Measurements from ENCODE around the gene BST1. TPM values are rescaled to one million over a fixed set of nuclear protein-coding genes. Genes with fewer than 3 reads are reported as not detected.

Gene BST1
- total RNA-seq, 1 donor from 2014 or later = 0.45 TPM

DNA sequence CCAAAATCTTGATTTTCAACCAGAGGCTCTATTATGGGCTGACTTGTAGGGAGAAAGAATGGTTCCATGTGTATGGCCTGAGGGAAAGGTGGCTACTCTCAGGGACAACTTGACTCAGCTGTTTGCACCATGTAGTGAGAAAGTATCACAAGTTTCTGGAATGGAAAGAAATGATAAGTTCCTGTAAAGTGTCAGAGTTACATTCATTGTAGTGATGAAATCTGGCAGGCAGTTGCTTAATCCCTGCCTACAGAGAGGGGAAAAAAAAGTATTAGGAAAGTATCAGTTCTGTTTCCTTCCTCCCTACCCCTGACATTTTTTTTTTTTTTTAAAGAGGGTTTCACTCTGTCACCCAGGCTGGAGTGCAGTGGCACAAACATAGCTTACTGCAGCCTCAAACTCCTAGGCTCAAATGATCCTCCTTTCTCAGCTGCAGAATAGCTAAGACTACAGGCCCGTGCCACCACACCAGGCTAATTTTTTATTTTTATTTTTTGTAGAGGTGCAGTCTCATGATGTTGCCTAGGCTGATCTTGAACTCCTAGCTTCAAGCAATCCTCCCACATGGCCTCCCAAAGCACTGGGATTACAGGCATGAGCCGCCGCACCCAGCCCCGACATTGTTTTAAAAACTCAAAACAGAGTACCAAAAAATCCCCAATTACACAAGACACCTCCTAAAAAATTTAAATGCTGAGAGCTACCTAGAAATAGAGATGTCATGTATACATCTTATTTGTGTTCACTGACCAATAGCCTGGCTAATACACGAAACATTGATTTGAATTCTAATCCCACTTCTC lies 42.9 kb upstream of the BST1 start:
- H3K27me3 ChIP-seq = no peaks in the 10 kb centered on the region
- no peak overlapping the region for H2AFZ ChIP-seq (replicated peaks)
- H3K4me3 ChIP-seq = no peak overlapping the region
- no peaks in the 10 kb centered on the region for H3K9me3 ChIP-seq (ENCODE audit: low read depth)
- DNase-seq (ENCODE audit: low spot score) = no peak
- H3K79me2 ChIP-seq (ENCODE audit: low read depth) = no peaks in the 10 kb centered on the region
- Mint-ChIP-seq H3K36me3 (no peaks in the 10 kb centered on the region), H3K27ac (no peak overlapping the region), H3K4me3 (no peak overlapping the region), H3K9me3 (no peaks in the 10 kb centered on the region), H3K27me3 (ENCODE audit: insufficient read depth, low read depth) (peaks cover 5% of the 10 kb centered on the region), H3K4me1 (peaks cover 7% of the 10 kb centered on the region)
- no peaks in the 10 kb centered on the region for H3K36me3 ChIP-seq
- TF ChIP-seq, protein P1, sequence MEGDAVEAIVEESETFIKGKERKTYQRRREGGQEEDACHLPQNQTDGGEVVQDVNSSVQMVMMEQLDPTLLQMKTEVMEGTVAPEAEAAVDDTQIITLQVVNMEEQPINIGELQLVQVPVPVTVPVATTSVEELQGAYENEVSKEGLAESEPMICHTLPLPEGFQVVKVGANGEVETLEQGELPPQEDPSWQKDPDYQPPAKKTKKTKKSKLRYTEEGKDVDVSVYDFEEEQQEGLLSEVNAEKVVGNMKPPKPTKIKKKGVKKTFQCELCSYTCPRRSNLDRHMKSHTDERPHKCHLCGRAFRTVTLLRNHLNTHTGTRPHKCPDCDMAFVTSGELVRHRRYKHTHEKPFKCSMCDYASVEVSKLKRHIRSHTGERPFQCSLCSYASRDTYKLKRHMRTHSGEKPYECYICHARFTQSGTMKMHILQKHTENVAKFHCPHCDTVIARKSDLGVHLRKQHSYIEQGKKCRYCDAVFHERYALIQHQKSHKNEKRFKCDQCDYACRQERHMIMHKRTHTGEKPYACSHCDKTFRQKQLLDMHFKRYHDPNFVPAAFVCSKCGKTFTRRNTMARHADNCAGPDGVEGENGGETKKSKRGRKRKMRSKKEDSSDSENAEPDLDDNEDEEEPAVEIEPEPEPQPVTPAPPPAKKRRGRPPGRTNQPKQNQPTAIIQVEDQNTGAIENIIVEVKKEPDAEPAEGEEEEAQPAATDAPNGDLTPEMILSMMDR (IDR thresholded peaks at IDR 0.05) = no peak
- TF ChIP-seq EZH2 (IDR thresholded peaks at IDR 0.05) = no peak
- TF ChIP-seq EZH2phosphoT487 (IDR thresholded peaks at IDR 0.05) = no peak
- H3K27ac ChIP-seq = no peak overlapping the region
- H4K20me1 ChIP-seq (ENCODE audit: low read depth) = no peaks in the 10 kb centered on the region
- no peak overlapping the region for H3K4me2 ChIP-seq
- peaks cover 24% of the 10 kb centered on the region for H3F3A ChIP-seq (ENCODE audit: low read depth)
- no peak overlapping the region for H3K9ac ChIP-seq
- no peaks in the 10 kb centered on the region for H3K4me1 ChIP-seq

GRCh38 chr4:15665753-15666365 lies 37.0 kb upstream of the BST1 start:
- H3K4me3 ChIP-seq = no peak overlapping the region
- no peak overlapping the region for H3K4me2 ChIP-seq
- no peaks in the 10 kb centered on the region for H3F3A ChIP-seq (ENCODE audit: low read depth)
- no peaks in the 10 kb centered on the region for H3K4me1 ChIP-seq
- H3K36me3 ChIP-seq = peaks cover 9% of the 10 kb centered on the region
- H4K20me1 ChIP-seq (ENCODE audit: low read depth) = no peaks in the 10 kb centered on the region
- Mint-ChIP-seq H3K36me3 (peaks cover 9% of the 10 kb centered on the region), H3K27ac (no peak overlapping the region), H3K27me3 (ENCODE audit: insufficient read depth, low read depth) (no peaks in the 10 kb centered on the region), H3K9me3 (no peaks in the 10 kb centered on the region), H3K4me1 (no peaks in the 10 kb centered on the region), H3K4me3 (no peak overlapping the region)
- no peak for TF ChIP-seq EZH2phosphoT487 (IDR thresholded peaks at IDR 0.05)
- TF ChIP-seq, protein P1 (IDR thresholded peaks at IDR 0.05) = no peak
- TF ChIP-seq EZH2 (IDR thresholded peaks at IDR 0.05) = no peak
- no peaks in the 10 kb centered on the region for H3K27me3 ChIP-seq
- H3K9ac ChIP-seq = no peak overlapping the region
- no peak for DNase-seq (ENCODE audit: low spot score)
- H3K27ac ChIP-seq = no peak overlapping the region
- H3K79me2 ChIP-seq (ENCODE audit: low read depth) = peaks cover 40% of the 10 kb centered on the region
- no peak overlapping the region for H2AFZ ChIP-seq (replicated peaks)
- H3K9me3 ChIP-seq (ENCODE audit: low read depth) = no peaks in the 10 kb centered on the region

- Mint-ChIP-seq H3K4me3 (no peak overlapping the region), H3K9me3 (no peaks in the 10 kb centered on the region), H3K27me3 (ENCODE audit: insufficient read depth, low read depth) (no peaks in the 10 kb centered on the region), H3K36me3 (peaks cover 16% of the 10 kb centered on the region), H3K27ac (no peak overlapping the region), H3K4me1 (no peaks in the 10 kb centered on the region)
- Histone ChIP-seq H4K20me1 (ENCODE audit: low read depth) (no peaks in the 10 kb centered on the region), H3K4me3 (no peak overlapping the region), H3K27ac (no peak overlapping the region), H3K36me3 (peaks cover 9% of the 10 kb centered on the region), H3F3A (ENCODE audit: low read depth) (no peaks in the 10 kb centered on the region), H2AFZ (replicated peaks) (no peak overlapping the region), H3K9ac (no peak overlapping the region), H3K4me1 (no peaks in the 10 kb centered on the region), H3K9me3 (ENCODE audit: low read depth) (no peaks in the 10 kb centered on the region), H3K79me2 (ENCODE audit: low read depth) (peaks cover 51% of the 10 kb centered on the region), H3K27me3 (no peaks in the 10 kb centered on the region), H3K4me2 (no peak overlapping the region)
- no peak for DNase-seq (ENCODE audit: low spot score)
- TF ChIP-seq EZH2phosphoT487 (IDR thresholded peaks at IDR 0.05) (no peak), EZH2 (IDR thresholded peaks at IDR 0.05) (no peak)
- TF ChIP-seq, protein P1 (IDR thresholded peaks at IDR 0.05) = no peak
Measured at GRCh38 chr4:15667006-15667405, 35.9 kb upstream of the BST1 start.

Data from neural progenitor cell (in vitro differentiated cells).